ENCODE results near the gene SELENOW.
"Not testable (repeated sequence)": the region's sequence is repeated elsewhere in the genome, so short reads cannot be mapped to it uniquely, and the experiment has no call there.

The SELENOW gene

DNA sequence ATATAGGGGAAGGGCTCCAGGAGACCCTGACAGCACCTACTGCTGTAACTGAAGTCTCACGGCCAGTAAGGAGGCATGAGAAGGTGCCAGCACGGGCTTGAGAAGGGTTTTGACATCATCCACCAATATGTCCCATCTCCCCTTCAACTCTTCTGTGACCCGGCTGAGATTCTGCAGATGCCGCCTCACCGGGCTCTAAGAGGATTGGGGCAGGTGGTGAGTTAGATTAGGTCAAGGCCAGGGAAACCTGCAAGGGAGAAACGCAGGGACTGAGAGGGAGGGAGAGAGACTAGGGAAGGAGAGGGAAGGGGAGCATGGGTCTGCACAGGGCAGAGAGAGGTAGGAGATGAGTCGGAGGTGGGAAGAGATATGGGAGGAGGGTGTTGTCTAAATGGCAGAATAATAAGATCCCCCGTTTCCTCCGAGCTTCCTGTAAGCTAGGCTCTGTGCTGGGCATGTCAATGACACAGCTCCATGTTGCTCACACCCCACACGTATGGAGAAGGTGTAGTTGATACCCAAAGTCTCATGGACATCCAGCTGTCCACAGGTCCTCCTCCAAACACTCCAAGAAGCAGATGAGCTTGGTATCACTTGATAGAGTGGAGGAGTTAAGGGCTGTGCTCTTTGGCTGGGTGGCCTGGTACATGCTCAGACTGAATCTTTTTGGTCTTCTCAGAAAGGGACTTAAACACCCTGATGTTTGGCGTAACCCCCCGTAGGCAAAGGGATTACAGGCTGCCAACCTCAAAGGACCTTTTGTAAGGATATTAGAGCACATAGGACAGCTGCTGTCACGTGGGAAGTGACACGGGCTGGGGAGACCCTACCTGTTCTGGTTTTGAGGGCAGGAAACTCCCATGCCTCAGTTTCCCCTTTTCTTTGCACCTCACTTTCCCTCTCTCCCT is 19.7 kb downstream of the SELENOW start:
- H3K9me3 ChIP-seq = peaks cover 15% of the 10 kb centered on the region
- H3K9ac ChIP-seq = no peak overlapping the region
- H3K4me1 ChIP-seq = no peaks in the 10 kb centered on the region
- no peak overlapping the region for H3K27ac ChIP-seq
- no peaks in the 10 kb centered on the region for H3K27me3 ChIP-seq
- H3K4me2 ChIP-seq = no peak overlapping the region
- H3K36me3 ChIP-seq = no peaks in the 10 kb centered on the region
- no peak for TF ChIP-seq Cebpa-rat (IDR thresholded peaks at IDR 0.05)
- no peaks in the 10 kb centered on the region for H4K20me1 ChIP-seq
- no peak overlapping the region for H3K4me3 ChIP-seq

DNA sequence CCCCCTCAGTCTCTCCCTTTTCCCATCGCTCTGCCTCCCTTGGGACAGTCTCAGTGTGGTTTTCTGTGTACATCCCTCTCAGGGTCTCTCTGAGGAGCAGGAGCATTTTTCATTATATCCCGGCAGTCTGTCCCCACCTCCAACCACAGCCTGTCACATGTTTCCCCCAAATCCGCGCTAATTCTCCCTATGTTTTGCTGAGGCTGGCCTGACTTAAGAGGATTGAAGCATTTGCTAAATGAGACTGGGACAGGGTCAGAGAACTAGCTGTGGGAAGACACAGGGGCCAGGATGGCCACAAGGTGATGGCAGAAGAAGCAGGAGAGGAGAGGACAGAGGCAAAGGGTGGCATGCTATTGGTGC is 20.4 kb downstream of the SELENOW start:
- TF ChIP-seq Cebpa-rat (IDR thresholded peaks at IDR 0.05) = no peak
- Histone ChIP-seq H4K20me1 (no peaks in the 10 kb centered on the region), H3K9me3 (peaks cover 15% of the 10 kb centered on the region), H3K4me1 (no peaks in the 10 kb centered on the region), H3K27me3 (no peaks in the 10 kb centered on the region), H3K4me2 (no peak overlapping the region), H3K4me3 (no peak overlapping the region), H3K27ac (no peak overlapping the region), H3K9ac (no peak overlapping the region), H3K36me3 (no peaks in the 10 kb centered on the region)

DNA sequence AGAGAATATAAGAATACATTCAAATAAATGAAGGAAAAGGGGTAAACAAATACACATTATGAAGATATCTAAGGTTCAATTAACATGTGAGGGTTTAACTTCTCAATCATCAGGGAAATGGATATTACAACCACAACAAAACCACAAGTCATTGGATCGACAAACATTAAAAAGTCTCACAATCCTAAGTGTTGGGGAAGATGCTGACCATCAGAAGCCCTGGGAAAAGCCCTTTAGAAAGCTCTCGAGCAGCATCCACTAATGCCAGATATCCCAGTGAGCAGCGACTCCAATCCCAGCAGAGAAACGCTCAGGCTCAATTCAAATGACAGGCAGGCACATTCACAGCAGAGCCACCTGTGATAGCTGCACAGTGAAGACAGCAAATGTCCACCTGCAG is 22.8 kb downstream of the SELENOW start:
- Histone ChIP-seq H3K4me2 (no peak overlapping the region), H3K27ac (no peak overlapping the region), H3K36me3 (no peaks in the 10 kb centered on the region), H4K20me1 (no peaks in the 10 kb centered on the region), H3K9me3 (peaks cover 15% of the 10 kb centered on the region), H3K4me1 (no peaks in the 10 kb centered on the region), H3K27me3 (no peaks in the 10 kb centered on the region), H3K4me3 (no peak overlapping the region), H3K9ac (no peak overlapping the region)
- no peak for TF ChIP-seq Cebpa-rat (IDR thresholded peaks at IDR 0.05)

DNA sequence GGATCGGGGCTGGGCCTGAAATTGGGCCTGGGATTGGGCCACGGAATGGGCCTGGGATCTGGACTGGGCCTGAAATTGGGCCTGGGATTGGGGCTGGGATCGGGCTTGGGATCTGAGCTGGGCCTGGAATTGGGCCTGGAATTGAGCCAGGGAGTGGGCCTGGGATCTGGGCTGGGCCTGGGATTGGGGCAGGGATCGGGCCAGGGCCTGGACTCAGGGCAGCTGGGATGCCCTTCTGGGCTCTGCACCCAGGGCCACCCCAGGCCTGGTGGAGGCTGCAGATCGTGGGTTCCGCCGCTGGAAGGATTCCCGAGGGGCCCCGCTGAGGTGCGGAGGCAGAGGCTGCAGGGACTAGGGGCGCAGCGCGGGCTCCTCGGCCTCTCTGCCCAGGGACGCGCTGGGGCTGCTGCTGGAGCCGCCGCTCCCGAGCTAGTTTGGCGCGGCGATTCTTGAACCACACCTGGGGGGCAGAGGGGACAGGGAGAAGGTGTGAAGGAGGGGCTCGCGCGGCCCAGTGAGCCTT is 24.1 kb downstream of the SELENOW start:
- Histone ChIP-seq H3K27ac (no peak overlapping the region), H3K4me2 (no peak overlapping the region), H3K27me3 (no peaks in the 10 kb centered on the region), H3K9ac (no peak overlapping the region), H3K4me3 (no peak overlapping the region), H4K20me1 (no peaks in the 10 kb centered on the region), H3K9me3 (peaks cover 15% of the 10 kb centered on the region), H3K4me1 (no peaks in the 10 kb centered on the region), H3K36me3 (no peaks in the 10 kb centered on the region)
- no peak for TF ChIP-seq Cebpa-rat (IDR thresholded peaks at IDR 0.05)

DNA sequence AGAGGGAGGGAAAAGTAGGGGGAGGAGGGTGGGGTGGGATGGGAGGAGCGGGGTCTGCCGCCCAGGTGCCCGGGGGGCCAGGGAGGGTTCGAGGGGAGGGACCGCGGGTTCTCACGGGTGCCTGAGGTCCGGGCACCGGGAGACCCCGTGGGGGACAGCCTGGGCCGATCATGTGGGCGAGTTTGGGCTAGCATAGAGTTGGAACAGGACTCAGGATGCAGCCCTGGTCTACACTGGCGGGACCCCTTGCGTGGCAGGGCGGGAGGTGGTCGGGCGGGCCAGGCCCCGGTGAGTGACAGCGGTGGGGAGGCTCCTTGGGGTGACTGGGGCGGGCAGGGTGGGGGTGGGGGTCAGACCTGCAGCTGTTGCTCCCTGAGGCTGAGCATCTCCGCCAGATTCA is 24.6 kb downstream of the SELENOW start:
- not testable (repeated sequence) for H3K9ac ChIP-seq, H3K4me1 ChIP-seq, H4K20me1 ChIP-seq

DNA sequence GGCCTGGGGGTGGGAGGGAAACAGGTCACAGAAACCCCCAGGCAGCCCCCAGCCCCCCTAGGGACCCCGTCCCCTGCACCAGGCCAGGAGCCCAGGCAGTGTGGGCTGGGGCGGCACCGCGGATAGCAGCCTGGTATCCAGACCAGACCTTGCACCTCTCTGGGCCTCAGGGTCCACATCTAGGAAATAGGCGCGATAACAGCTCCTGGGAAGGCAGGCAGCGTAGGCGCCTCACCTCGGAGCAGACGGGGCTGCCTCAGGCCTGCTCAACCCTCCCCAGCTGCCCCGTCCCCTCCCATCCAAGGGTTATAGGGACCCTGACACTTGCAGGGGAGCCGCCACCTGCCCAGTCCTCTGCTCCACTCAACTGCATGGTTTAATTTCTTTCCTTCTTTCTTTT is 25.2 kb downstream of the SELENOW start:
- H3K27ac ChIP-seq, H3K9ac ChIP-seq, H3K4me2 ChIP-seq, H3K36me3 ChIP-seq, H3K27me3 ChIP-seq, H3K4me1 ChIP-seq, H3K4me3 ChIP-seq, H4K20me1 ChIP-seq: not testable (repeated sequence)
- H3K9me3 ChIP-seq = peaks cover 15% of the 10 kb centered on the region

More for the DNA sequence above, 24.6 kb downstream of the SELENOW start:
- H3K4me2 ChIP-seq, H3K4me3 ChIP-seq, H3K36me3 ChIP-seq, H3K27me3 ChIP-seq, H3K27ac ChIP-seq: not testable (repeated sequence)
- peaks cover 15% of the 10 kb centered on the region for H3K9me3 ChIP-seq

DNA sequence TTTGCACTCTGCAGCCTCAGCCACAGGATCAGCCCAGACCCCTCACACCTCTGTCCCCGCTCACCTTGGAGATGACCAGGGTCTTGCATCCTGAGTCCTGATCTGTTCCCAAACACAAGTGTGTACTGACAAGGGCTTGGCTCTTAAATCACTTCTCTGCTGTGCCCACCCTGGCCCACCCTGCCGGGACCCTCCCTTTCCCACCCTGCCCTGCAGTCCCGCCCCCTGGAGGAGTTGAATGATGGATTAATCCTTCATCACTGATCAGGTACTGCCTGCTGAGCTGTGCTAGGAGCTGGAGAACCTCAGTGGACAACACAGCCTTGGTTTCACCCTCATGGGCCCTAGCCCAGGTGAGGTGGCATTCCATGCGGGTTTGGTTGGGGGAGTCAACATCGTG is 25.9 kb downstream of the SELENOW start, which contains the start of gene TPRX1:
Gene TPRX1, minus strand, starts transcription at position 101 of the 400 bp plus-strand sequence. Its CDS starts 12 bp downstream, at position 89.
- not testable (repeated sequence) for H3K4me1 ChIP-seq, H4K20me1 ChIP-seq, H3K4me2 ChIP-seq, H3K36me3 ChIP-seq, H3K4me3 ChIP-seq, H3K27ac ChIP-seq, H3K9ac ChIP-seq, H3K27me3 ChIP-seq
- peaks cover 15% of the 10 kb centered on the region for H3K9me3 ChIP-seq

DNA sequence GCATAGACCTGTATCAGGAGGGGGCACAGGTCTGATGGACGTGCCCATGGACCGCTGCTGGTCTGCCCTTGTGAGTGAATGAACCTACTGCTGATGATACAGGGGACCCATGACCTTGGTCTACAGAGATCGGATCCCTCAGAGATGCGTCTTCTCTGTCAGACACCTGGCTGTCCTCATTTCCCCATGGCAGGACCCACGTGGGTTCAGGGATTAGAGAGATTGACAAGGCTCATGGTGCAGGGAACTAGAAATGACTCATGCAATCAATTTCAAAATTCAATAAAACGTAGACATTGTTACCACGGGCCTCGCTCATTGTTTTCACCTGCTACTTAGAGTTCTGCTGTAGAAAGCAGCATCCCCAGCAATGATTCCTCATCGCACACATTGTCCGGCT is 26.8 kb downstream of the SELENOW start:
- Histone ChIP-seq H3K9me3 (peaks cover 15% of the 10 kb centered on the region), H3K4me1 (no peaks in the 10 kb centered on the region), H3K27ac (no peak overlapping the region), H3K36me3 (no peaks in the 10 kb centered on the region), H3K27me3 (no peaks in the 10 kb centered on the region), H3K4me2 (no peak overlapping the region), H4K20me1 (no peaks in the 10 kb centered on the region), H3K9ac (no peak overlapping the region), H3K4me3 (no peak overlapping the region)
- no peak for TF ChIP-seq Cebpa-rat (IDR thresholded peaks at IDR 0.05)

DNA sequence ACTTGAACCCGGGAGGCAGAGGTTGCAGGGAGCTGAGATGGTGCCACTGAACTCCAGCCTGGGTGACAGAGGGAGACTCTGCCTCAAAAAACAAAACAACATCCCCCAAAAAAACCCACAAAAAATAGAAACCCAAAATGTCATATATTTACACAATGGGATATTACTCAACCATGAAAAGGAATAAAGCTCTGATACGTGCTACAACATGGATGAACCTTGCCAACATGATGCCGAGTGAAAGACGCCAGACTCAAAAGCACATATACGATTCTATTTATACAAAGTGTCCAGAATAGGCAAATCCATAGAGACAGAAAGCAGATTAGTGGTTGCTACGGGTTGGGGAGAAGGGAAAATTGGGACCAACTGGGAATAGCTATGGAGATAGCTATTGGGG is 27.9 kb downstream of the SELENOW start:
- no peaks in the 10 kb centered on the region for H3K36me3 ChIP-seq
- H3K27ac ChIP-seq = no peak overlapping the region

DNA sequence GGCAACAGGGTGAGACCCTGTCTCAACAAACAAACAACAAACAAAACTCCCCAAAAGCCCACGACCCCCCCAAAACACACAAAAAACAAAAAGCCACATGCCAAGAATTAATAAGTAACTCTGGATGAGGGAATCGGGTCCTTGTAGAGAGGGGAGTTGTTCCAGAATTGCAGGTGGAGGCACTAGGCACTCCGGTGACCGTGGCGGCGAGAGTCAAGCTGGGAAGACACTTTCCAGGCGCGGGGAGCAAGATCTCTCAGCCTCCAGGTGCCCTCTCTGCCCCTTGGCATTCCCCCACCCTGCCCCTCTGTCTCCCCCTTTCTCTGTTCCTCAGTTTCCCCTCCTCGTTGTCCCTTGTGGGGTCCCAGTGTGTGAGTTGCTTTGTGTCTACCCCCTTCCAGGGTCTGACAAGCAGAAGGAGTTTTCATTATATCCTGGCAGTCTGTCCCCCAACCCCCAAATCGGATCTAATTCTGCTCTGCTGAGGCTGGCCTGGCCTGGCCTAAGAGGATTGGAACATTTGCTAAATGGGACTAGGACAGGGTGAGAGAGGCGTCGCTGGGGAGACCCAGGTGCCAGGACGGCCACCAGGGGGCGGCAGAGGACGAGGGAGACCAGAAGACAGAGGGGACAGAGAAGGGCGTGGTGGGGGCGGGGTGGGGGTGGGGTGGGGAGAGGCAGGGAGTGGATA is 34.9 kb downstream of the SELENOW start:
- Histone ChIP-seq H4K20me1 (no peaks in the 10 kb centered on the region), H3K27me3 (no peaks in the 10 kb centered on the region)
- no peak for TF ChIP-seq Cebpa-rat (IDR thresholded peaks at IDR 0.05)

More for the DNA sequence above, 27.9 kb downstream of the SELENOW start:
- H3K4me2 ChIP-seq = no peak overlapping the region
- peaks cover 11% of the 10 kb centered on the region for H3K9me3 ChIP-seq
- no peaks in the 10 kb centered on the region for H4K20me1 ChIP-seq
- TF ChIP-seq Cebpa-rat (IDR thresholded peaks at IDR 0.05) = no peak
- no peak overlapping the region for H3K4me3 ChIP-seq
- no peak overlapping the region for H3K9ac ChIP-seq
- no peaks in the 10 kb centered on the region for H3K4me1 ChIP-seq
- no peaks in the 10 kb centered on the region for H3K27me3 ChIP-seq

More for the DNA sequence above, 34.9 kb downstream of the SELENOW start:
- no peak overlapping the region for H3K4me2 ChIP-seq
- no peaks in the 10 kb centered on the region for H3K4me1 ChIP-seq
- H3K27ac ChIP-seq = no peak overlapping the region
- H3K9ac ChIP-seq = no peak overlapping the region
- no peak overlapping the region for H3K4me3 ChIP-seq
- H3K36me3 ChIP-seq = no peaks in the 10 kb centered on the region
- H3K9me3 ChIP-seq = no peaks in the 10 kb centered on the region
